Kidney epithelial cell (primary cell): Measurements from ENCODE around the gene GPRC6A. TPM values are rescaled to one million over a fixed set of nuclear protein-coding genes. Genes with fewer than 3 reads are reported as not detected.

Experiments used
- DNase-seq: peaks from one replicate; pipeline ENCODE4 v3.0.0-alpha.2; 2010; ENCODE audit warnings: low read depth
- H3K27me3 ChIP-seq: 2 replicates; pipeline ENCODE4 v1.6.0; 2011; ENCODE audit warnings: low read length; ENCODE audit not compliant: control insufficient read depth, insufficient read depth
- H3K36me3 ChIP-seq: 2 replicates; pipeline ENCODE4 v1.5.1; 2011; ENCODE audit warnings: low read length; ENCODE audit not compliant: control insufficient read depth, insufficient read depth
- H3K4me3 ChIP-seq: 2 replicates; pipeline ENCODE4 v1.5.1; 2011; ENCODE audit warnings: low read depth, mild to moderate bottlenecking, control low read depth, low read length
- total RNA-seq: library from RNA; depleted of rRNA; stranded (reverse); fragments of >200 nt; gene quantifications from 2 replicates; pipeline ENCODE4 v1.2.3, GENCODE V29; 2015
- TF ChIP-seq, protein P1 (sequence below): IDR thresholded peaks from 2 replicates; pipeline ENCODE4 v1.5.1; 2011; ENCODE audit warnings: mild to moderate bottlenecking, moderate library complexity, low read length, control low read depth, inconsistent platforms; ENCODE audit not compliant: insufficient read depth, poor library complexity, severe bottlenecking

GPRC6A gene
- total RNA-seq, 1 donor from 2014 or later, result not detected

DNA sequence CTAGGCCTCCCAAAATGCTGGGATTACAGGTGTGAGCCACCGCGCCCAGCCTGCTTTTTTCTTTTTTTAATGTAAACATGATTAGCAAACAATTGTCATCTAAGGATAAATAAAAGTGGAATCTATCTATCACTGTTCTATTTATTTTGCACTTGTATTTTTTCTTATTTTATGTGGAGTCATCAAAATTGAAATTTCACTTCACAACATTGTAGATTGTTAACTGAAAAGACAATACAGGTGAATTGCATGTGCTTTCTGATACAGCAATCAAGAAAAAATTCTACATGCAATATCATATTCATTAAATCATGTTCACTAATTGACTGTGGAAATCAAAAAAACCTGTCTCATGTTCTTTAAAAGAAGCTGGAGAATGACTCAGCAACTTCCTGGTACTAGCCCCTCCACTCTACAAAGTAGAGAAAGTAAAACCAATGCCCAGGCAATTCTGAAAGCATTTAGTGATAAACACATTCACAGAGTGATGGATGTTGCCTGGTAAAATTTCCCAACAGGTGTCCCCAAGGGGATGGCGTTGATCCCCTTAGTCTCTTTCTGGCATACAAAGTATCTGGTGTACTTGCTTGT lies 37.5 kb upstream of the GPRC6A start:
- no peaks in the 10 kb centered on the region for H3K36me3 ChIP-seq
- no peak for DNase-seq
- no peaks in the 10 kb centered on the region for H3K27me3 ChIP-seq
- H3K4me3 ChIP-seq, result no peak overlapping the region
- TF ChIP-seq, protein P1, sequence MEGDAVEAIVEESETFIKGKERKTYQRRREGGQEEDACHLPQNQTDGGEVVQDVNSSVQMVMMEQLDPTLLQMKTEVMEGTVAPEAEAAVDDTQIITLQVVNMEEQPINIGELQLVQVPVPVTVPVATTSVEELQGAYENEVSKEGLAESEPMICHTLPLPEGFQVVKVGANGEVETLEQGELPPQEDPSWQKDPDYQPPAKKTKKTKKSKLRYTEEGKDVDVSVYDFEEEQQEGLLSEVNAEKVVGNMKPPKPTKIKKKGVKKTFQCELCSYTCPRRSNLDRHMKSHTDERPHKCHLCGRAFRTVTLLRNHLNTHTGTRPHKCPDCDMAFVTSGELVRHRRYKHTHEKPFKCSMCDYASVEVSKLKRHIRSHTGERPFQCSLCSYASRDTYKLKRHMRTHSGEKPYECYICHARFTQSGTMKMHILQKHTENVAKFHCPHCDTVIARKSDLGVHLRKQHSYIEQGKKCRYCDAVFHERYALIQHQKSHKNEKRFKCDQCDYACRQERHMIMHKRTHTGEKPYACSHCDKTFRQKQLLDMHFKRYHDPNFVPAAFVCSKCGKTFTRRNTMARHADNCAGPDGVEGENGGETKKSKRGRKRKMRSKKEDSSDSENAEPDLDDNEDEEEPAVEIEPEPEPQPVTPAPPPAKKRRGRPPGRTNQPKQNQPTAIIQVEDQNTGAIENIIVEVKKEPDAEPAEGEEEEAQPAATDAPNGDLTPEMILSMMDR, result no peak

DNA sequence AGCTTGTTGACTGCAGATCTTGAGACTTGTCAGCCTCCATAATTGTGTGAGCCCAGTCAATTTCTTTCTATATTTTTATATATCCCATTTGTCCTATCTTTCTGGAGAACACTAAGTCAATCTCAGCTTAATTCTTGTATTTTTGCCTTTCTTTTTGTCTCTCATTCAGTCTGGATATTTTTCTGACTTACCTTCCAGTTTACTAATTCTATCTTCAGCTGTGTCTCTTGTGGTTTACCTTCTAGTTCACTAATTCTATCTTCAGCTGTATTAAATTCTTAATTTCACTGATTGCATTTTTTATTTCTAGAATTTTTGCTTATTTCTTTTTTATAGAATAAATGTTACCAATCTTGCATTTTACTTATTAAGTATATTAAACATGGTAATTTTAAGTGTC lies 30.4 kb upstream of the GPRC6A start:
- no peak for DNase-seq
- no peaks in the 10 kb centered on the region for H3K36me3 ChIP-seq
- no peaks in the 10 kb centered on the region for H3K27me3 ChIP-seq
- TF ChIP-seq, protein P1, result no peak
- no peak overlapping the region for H3K4me3 ChIP-seq

DNA sequence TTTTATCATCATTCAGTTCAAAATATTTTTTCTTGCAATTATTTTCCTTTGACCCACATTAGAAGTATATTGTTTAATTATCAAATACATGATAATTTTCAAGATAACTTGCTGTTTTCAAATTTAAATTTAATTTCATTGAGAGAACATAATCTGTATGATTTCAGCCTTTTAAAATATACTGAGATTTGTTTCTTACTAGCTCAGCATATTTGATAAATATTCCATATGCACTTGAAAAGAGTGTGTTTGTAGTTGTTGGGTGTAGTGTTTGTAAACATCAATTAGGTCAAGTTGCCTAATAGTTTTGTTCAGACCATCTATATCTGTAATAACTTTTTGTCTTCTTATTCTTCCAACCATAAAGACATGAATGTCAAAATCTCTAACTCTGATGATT lies 29.2 kb upstream of the GPRC6A start:
- Histone ChIP-seq H3K27me3 (no peaks in the 10 kb centered on the region), H3K36me3 (no peaks in the 10 kb centered on the region), H3K4me3 (no peak overlapping the region)
- DNase-seq, result no peak
- TF ChIP-seq, protein P1, result no peak

DNA sequence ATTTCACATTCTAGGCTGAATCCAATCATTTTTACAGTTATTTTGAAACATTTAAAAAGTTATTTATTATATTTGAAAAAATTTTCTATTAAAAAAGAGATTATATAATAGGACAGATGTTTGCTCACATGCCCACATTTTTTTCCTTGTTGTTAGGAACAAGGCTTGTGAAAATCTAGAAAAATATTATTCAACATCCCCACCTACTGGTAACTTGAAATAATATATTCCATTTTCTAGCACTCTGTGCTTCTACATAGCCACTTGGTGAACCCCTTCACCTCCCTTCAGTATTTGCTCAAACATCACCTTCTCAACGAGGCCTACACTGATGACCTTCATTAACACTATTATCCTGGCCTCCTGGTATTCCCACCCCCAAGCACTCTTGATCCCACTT lies 18.3 kb upstream of the GPRC6A start:
- Histone ChIP-seq H3K4me3 (no peak overlapping the region), H3K36me3 (no peaks in the 10 kb centered on the region), H3K27me3 (no peaks in the 10 kb centered on the region)
- TF ChIP-seq, protein P1, result peak; percentile 5
- no peak for DNase-seq

DNA sequence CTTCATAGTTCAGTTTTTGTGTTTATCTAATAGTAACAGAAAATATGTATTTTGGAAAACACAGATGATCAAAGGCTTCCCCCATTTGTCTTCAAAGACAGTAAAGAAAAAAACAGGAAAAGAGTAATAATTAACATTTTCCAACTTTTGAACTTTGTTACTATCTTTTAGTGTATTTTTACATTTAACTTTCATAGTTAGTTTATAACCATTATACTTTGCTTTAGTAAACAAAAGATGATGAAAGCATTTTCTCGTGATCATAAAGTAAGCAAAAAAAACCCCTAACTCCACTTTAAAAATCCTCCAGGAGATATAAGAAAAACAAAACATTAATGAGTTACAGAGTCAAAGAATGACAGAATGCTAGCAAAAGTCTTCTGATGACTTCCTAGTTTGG lies 13.6 kb upstream of the GPRC6A start:
- H3K36me3 ChIP-seq, result no peaks in the 10 kb centered on the region
- H3K27me3 ChIP-seq, result no peaks in the 10 kb centered on the region
- TF ChIP-seq, protein P1, result no peak
- DNase-seq, result no peak
- no peak overlapping the region for H3K4me3 ChIP-seq

DNA sequence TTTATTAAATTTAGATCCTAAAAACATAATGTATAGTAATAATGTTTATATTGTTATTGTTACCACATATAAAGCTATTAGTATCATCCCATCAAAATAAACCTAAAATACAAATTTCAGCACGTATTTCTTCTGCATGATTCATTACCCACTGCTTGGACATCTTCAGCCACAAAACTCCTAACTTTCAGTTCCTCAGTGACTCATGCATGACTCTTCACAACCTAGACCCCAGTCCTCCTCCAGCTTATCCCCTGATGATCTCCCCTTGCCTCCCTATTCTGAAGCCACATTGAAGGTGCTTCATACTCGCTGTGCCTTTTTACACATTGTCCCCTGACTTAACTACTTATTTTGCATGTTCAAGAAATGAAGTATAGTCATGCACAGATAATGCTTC lies 11.2 kb upstream of the GPRC6A start:
- H3K36me3 ChIP-seq, result no peaks in the 10 kb centered on the region
- H3K27me3 ChIP-seq, result no peaks in the 10 kb centered on the region
- DNase-seq, result peak; percentile 35
- TF ChIP-seq, protein P1, result no peak
- no peak overlapping the region for H3K4me3 ChIP-seq
